Coronary artery (tissue), 2 donors: ENCODE measurements around the gene VWDE.

Source experiments
- DNase-seq: peaks from one replicate; pipeline ENCODE4 v3.0.0-alpha.2; 2017; ENCODE audit warnings: low spot score
- H3K27ac ChIP-seq, 2 donors: fragments of 200-600 bp; sonication (generic); one replicate each; pipeline ENCODE4 v1.5.1; 2016 to 2019
- H3K4me3 ChIP-seq: fragments of 200-600 bp; sonication (generic); 2 replicates; pipeline ENCODE4 v1.5.1; 2016; ENCODE audit warnings: mild to moderate bottlenecking, moderate library complexity
- TF ChIP-seq, protein P1 (sequence below): fragments of 200-600 bp; sonication (generic); IDR thresholded peaks from one replicate; pipeline ENCODE4 v1.5.1; 2019; ENCODE audit warnings: antibody characterized with exemption

The VWDE gene

DNA sequence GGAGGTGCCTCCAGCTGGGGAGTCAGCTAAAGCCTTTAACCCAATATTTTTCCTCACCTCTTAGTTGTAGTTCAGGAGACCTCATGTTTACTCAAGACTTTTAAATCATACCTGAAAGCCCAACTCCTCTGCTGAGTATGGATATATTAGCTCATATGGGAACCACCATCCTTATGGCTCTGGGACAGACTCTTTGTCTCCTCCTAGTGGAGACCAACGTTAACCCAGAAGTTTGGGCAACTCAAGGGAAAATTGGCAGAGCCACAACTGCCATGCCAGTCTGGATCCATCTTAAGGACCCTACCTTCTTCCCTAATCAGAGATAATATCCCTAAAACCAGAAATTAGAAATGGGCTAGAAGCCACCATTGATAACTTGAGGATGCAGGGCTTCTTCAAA is 111.8 kb downstream of the VWDE start:
- Histone ChIP-seq H3K27ac (no peak overlapping the region), H3K4me3 (no peak overlapping the region)
- TF ChIP-seq, protein P1, sequence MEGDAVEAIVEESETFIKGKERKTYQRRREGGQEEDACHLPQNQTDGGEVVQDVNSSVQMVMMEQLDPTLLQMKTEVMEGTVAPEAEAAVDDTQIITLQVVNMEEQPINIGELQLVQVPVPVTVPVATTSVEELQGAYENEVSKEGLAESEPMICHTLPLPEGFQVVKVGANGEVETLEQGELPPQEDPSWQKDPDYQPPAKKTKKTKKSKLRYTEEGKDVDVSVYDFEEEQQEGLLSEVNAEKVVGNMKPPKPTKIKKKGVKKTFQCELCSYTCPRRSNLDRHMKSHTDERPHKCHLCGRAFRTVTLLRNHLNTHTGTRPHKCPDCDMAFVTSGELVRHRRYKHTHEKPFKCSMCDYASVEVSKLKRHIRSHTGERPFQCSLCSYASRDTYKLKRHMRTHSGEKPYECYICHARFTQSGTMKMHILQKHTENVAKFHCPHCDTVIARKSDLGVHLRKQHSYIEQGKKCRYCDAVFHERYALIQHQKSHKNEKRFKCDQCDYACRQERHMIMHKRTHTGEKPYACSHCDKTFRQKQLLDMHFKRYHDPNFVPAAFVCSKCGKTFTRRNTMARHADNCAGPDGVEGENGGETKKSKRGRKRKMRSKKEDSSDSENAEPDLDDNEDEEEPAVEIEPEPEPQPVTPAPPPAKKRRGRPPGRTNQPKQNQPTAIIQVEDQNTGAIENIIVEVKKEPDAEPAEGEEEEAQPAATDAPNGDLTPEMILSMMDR, result no peak
- no peak for DNase-seq

DNA sequence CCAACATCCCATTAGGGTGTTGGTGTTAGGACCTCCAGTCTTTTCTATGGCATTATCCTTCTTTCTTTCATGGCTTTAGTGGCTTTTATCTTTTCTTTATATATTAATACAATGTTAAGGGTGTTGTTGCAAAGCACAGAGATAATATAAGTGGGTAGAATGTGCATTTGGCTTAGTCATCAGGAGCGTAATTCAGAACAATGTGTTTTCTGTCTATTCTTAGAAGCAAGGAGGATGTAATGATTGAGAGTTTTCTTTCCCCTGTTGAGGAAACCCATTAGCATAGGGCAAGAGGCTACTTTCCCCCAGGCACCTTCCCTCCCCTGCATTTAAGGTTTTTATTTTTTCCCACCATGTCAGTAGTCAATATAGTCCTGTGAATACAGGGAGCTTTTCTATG is 112.9 kb downstream of the VWDE start:
- DNase-seq, result no peak
- Histone ChIP-seq H3K27ac (no peak overlapping the region), H3K4me3 (no peak overlapping the region)
- TF ChIP-seq, protein P1, result no peak

DNA sequence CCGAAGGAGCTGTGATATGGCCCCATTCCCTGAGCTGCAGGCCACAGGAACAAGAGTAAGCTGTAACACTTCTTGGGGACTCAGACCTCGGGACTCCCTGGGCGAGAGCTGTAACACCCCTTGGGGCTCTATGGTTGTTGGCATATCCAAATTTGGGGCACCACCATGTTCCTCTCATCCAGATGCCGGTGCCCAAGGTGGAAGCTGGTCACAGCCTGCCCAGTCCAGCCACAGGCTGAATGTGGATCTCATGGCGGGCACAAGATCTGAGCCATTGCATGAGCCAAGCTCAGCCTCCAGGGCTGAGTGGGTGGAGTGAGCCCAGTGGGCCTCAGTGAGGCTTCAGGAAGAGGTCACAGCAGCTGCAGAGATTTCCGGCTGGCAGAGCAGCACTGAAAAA is 113.7 kb downstream of the VWDE start:
- TF ChIP-seq, protein P1, result no peak
- DNase-seq, result no peak

DNA sequence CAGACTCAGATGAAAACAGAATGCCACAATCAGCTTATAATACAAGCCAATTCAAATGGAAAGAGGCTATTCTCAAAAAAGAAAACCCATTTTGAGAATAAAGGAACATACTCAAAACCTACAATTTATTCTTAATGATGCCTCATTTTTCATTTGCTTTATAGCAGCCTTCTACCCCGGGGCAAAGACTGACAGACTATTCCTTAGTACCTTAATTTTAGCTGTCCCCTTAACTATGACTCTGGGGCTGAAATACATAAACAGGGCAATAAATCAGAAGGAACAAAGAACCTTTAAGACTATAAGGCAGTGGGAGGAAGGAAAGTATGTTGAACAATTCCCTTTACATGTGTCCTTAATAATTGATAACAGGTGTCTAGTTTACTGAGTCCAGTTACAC is 115.8 kb downstream of the VWDE start:
- Histone ChIP-seq H3K4me3 (no peak overlapping the region), H3K27ac (no peak overlapping the region)
- TF ChIP-seq, protein P1, result no peak
- DNase-seq, result no peak

More for the DNA sequence above, 113.7 kb downstream of the VWDE start:
- Histone ChIP-seq H3K4me3 (no peak overlapping the region), H3K27ac (no peak overlapping the region)

DNA sequence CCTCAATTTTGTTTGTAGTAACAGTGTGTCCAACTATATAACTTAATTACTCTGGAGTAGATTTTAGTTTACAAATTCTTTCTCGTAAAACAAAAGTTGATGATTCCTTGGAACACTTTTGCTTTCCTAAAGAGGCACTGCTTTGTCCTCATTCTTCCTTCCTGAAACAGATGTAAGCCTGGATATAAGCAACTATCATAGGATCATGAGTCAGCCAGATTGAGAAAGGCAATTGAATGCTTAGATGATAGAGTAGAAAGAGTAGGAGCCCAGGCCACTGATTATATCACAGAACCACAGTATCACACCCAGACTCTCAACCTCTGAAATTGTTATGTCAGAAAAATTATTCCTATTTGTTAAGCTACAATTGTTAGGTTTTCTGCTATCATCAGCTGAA is 122.6 kb downstream of the VWDE start:
- H3K4me3 ChIP-seq, result no peak overlapping the region
- DNase-seq, result no peak
- TF ChIP-seq, protein P1, result no peak
- H3K27ac ChIP-seq, result no peak overlapping the region
